GM12872 (cell line): ENCODE results near the gene PIH1D1.

ENCODE experiments used
- TF ChIP-seq, protein P1 (sequence below): IDR thresholded peaks from 3 replicates; pipeline ENCODE4 v1.5.1; 2011; ENCODE audit warnings: low read depth, mild to moderate bottlenecking, low read length, moderate library complexity; ENCODE audit not compliant: insufficient read depth

Gene PIH1D1

DNA sequence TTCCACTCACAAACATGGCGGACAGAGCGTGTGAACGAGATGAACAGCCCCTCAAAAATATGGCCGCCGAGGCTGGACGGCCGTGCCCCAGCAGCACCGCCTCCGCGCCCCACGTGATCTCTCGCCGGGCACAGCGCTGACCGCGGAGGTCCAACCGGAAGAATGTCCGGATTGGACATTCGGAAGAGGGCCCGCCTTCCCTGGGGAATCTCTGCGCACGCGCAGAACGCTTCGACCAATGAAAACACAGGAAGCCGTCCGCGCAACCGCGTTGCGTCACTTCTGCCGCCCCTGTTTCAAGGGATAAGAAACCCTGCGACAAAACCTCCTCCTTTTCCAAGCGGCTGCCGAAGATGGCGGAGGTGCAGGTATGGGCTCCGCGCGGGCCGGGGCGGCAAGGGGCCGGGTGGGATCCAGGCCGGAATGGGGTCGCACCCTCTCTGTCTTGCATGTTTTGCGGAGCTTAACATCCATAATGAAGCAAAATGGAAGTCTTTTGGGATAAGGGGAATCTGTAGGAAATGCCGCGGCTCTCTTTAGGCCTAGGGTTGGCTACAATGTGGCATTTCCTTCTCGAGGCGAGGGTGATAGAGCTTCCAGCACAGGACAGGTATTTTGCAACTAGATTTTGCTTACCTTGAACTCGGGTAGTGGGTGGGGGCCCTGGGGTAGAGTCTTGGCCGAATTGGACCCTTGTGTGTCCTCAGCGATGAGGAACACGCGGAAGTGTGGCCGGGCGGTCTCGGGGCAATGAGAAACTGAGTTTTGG lies 35.8 kb upstream of the PIH1D1 start, which contains the start of gene RPL13A:
TSS of gene RPL13A (plus strand) at position 332 of the 769 bp plus-strand sequence. CDS start at position 354, 22 bp downstream.
- TF ChIP-seq, protein P1, sequence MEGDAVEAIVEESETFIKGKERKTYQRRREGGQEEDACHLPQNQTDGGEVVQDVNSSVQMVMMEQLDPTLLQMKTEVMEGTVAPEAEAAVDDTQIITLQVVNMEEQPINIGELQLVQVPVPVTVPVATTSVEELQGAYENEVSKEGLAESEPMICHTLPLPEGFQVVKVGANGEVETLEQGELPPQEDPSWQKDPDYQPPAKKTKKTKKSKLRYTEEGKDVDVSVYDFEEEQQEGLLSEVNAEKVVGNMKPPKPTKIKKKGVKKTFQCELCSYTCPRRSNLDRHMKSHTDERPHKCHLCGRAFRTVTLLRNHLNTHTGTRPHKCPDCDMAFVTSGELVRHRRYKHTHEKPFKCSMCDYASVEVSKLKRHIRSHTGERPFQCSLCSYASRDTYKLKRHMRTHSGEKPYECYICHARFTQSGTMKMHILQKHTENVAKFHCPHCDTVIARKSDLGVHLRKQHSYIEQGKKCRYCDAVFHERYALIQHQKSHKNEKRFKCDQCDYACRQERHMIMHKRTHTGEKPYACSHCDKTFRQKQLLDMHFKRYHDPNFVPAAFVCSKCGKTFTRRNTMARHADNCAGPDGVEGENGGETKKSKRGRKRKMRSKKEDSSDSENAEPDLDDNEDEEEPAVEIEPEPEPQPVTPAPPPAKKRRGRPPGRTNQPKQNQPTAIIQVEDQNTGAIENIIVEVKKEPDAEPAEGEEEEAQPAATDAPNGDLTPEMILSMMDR: no peak

DNA sequence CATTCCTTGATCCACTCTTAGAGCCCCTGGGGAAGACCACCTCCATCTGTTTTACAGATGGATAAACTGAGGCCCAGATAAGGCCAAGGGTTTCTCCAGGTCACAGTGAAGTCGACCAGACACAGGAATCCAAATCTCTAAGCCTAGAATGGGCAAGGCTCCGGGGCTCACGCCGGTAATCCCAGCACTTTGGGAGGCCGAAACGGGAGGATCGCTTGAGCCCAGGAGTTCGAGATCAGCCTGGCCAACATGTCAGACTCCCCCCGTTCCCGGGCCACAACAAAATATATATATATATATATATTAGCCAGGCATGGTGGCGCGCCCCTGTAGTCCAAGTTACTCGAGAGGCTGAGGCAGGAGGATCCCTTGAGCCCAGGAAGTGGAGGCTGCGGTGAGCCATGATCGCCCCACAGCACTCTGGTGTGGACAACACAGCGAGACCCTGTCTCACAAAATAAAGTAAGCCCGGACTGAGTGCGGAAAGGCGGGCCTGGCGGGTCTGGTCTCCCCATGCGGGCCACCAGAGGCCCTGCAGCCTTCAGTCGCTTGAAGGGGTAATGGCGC lies 35.2 kb upstream of the PIH1D1 start:
- TF ChIP-seq, protein P1: no peak

DNA sequence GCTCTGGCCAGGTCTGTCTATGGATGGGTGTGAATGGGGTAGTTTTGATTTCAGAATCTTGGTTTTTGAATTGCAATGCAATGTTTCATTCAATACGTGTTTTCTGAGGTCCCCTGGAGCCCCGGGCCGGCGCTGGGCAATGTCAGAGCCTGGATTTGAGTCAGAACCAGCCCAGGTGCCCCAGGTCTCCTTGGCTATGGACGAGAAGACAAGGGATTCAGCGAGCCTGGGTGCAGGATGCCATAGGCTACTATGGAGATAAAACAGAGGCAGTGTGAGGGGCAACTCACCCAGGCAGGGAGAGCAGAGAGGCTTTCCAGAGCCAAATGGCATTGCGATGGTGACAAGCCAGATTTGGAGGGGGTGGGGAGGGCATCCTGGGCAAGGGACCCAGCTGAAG lies 34.6 kb upstream of the PIH1D1 start:
- TF ChIP-seq, protein P1: no peak

DNA sequence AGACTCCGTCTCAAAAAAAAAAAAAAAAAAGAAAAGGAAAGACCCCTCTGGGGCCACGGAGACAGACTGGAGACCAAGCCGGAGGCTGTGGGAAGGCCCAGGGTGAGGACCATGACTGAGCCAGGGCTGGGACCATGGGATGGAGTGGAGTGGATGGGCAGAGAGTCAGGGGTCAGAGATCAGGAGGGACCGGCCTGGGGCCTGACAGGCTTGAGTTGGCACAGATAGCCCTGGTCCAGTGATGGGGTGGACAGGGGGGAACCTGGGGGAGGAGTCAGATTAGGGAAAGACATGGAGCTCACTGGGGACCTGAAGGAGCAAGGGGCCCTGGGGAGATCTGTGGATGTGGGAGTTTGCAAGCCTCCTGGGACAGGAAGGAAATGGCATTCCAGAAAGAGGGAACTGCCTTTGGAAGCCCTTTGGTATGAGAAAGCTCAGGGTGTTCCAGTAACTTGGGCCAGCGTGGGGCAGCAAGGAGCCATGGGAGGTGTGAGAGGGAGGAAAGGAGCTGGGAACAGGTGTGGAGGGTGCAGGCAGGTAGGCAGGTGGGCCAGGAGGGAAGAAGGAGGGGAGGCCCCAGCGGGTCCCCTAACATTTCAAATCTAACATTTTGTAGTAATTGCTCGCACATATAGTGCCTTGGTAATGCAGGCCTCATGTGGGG lies 29.5 kb upstream of the PIH1D1 start:
- TF ChIP-seq, protein P1: no peak

DNA sequence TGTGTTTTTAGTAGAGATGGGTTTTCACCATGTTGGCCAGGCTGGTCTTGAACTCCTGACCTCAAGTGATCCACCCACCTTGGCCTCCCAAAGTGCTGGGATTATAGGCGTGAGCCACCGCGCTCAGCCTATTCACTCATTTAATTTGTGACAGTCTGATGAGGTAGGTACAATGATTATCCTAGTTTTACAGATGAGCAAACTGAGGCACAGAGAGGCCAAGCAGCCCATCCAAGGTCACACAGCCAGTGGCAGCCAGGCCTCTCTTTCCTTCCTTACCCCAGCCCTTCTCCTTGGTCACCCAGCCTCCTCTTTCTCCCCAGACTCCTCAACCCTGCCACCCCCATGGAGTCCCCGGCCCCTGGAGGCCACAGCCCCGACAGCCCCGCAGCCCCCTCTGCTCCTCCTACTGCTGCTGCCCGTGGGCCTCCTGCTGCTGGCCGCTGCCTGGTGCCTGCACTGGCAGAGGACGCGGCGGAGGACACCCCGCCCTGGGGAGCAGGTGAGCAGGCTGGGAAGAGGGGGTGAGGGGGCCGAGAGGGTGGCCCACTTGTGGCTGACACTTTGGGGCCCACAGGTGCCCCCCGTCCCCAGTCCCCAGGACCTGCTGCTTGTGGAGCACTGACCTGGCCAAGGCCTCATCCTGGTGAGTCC lies 28.5 kb upstream of the PIH1D1 start:
- TF ChIP-seq, protein P1: no peak

DNA sequence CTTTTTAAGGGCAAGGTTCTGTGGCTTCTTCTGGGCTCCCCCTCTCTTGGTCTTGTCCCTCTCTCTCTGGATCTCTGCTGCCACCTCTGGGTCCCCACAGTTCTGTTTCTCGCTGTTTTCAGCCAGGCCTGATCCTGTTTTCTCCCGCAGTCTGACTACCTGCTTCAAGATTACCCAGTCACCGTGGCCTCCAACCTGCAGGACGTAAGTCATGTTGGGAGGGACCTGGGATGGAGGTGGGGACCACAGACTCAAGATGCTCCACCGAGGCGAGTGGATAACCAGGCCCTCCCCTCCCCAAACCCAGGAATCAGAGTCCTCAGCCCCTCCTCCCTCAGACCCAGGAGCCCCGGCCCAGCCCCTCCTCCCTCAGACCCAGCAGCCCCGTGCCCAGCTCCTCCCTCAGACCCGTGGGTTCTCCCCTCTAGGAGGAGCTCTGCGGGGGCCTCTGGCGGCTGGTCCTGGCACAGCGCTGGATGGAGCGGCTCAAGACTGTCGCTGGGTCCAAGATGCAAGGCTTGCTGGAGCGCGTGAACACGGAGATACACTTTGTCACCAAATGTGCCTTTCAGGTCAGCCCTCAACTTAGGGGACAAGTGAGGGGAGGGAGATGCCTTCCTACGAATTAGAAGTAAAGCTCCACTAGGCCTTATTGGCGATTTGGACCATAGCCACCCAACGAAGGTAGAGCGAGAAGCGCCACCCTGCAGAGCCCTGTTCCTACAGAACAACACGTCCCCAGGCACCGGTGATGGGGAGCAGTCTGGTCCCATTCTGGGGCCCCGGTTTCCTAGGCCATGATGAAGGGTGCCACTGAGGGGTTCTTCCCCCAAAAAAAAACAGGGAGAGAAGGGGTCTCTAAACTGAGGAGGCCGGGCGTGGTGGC lies 24.6 kb upstream of the PIH1D1 start:
- TF ChIP-seq, protein P1: peak; percentile 63
